ENCODE results near the gene SCAMP3.

GRCh38 chr1:155284476-155284875 lies 22.3 kb upstream of the SCAMP3 start:
- no peak for TF ChIP-seq POU2F2 (IDR thresholded peaks at IDR 0.05; ENCODE audit: borderline replicate concordance, low read depth, low read length)
- TF ChIP-seq CTCF (IDR thresholded peaks at IDR 0.05 in 2 of 3, conservative IDR thresholded peaks at IDR 0.05 in 1 of 3; ENCODE audit: control insufficient read depth in 2 of 3, extremely low read depth in 1 of 3, insufficient read depth in 1 of 3, low read depth in 3 of 3, low read length in 3 of 3) = no peak
- no peak for TF ChIP-seq REST (IDR thresholded peaks at IDR 0.05; ENCODE audit: low read depth, low read length)
- TF ChIP-seq, protein P1, sequence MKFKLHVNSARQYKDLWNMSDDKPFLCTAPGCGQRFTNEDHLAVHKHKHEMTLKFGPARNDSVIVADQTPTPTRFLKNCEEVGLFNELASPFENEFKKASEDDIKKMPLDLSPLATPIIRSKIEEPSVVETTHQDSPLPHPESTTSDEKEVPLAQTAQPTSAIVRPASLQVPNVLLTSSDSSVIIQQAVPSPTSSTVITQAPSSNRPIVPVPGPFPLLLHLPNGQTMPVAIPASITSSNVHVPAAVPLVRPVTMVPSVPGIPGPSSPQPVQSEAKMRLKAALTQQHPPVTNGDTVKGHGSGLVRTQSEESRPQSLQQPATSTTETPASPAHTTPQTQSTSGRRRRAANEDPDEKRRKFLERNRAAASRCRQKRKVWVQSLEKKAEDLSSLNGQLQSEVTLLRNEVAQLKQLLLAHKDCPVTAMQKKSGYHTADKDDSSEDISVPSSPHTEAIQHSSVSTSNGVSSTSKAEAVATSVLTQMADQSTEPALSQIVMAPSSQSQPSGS (IDR thresholded peaks at IDR 0.05; ENCODE audit: low read length) = no peak

Data from GM12878 (cell line).